A549 (cell line): ENCODE results near the gene YIF1B. TPM values are rescaled to one million over a fixed set of nuclear protein-coding genes. Genes with fewer than 3 reads are reported as not detected.
A peak's percentile ranks its signal among the peaks of the same experiment; 100 is the strongest.

ENCODE experiments used
- ATAC-seq, 2 experiments: fragments of 200-7000 bp in 1 of 2; fragments of >200 bp in 1 of 2; cut with Nextera tagmentation in 1 of 2; cut with Tn5 transposase in 1 of 2; 3 replicates each; pipeline versions ENCODE4 v1.8.0 to v1.9.1; 2018 to 2020; ENCODE audit warnings: mild to moderate bottlenecking in 1 of 2, moderate library complexity in 1 of 2
- CTCF ChIA-PET: fragments of 300-600 bp; sonication (Branson Sonifier 250); formaldehyde crosslinking; extraction: SDS; loops from one replicate; lab custom pipeline; 2021; ENCODE audit warnings: antibody characterized with exemption, inconsistent platforms; lab: Yijun Ruan, JAX
- POLR2A ChIA-PET: fragments of 350-600 bp; formaldehyde crosslinking; extraction: SDS; loops from one replicate; lab custom pipeline; 2021; ENCODE audit warnings: antibody characterized with exemption, inconsistent platforms; lab: Yijun Ruan, JAX
- DNase-seq, 2 experiments: peaks; one replicate each; pipeline versions ENCODE4 v3.0.0 to v3.0.0-alpha.2; 2011 to 2016; ENCODE audit warnings: low read depth in 1 of 2, low spot score in 1 of 2
- FAIRE-seq: peaks from 2 replicates; lab custom pipeline; 2011; peaks lifted over from hg19 to GRCh38; lab: Jason Lieb, UNC
- H3K27ac ChIP-seq, 2 experiments: fragments of >200 bp; sonication (Bioruptor Twin); formaldehyde crosslinking; 3 replicates each; pipeline ENCODE4 v1.5.1; 2016 to 2017
- H3K4me1 ChIP-seq: fragments of >200 bp; sonication (Bioruptor Twin); formaldehyde crosslinking; 3 replicates; pipeline ENCODE4 v1.6.1; 2016
- H3K4me2 ChIP-seq: fragments of >200 bp; sonication (Bioruptor Twin); formaldehyde crosslinking; 3 replicates; pipeline ENCODE4 v1.6.1; 2016
- H3K4me3 ChIP-seq: fragments of >200 bp; sonication (Bioruptor Twin); formaldehyde crosslinking; 3 replicates; pipeline ENCODE4 v1.5.1; 2016
- H3K9me3 ChIP-seq: fragments of >200 bp; sonication (Bioruptor Twin); formaldehyde crosslinking; 3 replicates; pipeline ENCODE4 v1.6.1; 2016
- ATOH8 ChIP-seq: fragments of 250-450 bp; sonication (Bioruptor Pico); IDR thresholded peaks from 2 replicates; pipeline ENCODE4 v1.5.0; 2020; ENCODE audit warnings: low read depth, mild to moderate bottlenecking, moderate library complexity
- BCL3 ChIP-seq: fragments of >200 bp; sonication (Bioruptor Twin); formaldehyde crosslinking; IDR thresholded peaks from 3 replicates; pipeline ENCODE4 v1.6.1; 2016
- BHLHE40 ChIP-seq: IDR thresholded peaks from 2 replicates; pipeline ENCODE4 v1.6.1; 2012; ENCODE audit warnings: low read depth, low read length, inconsistent platforms
- CBX2 ChIP-seq: fragments of 200-600 bp; sonication (generic); IDR thresholded peaks from 2 replicates; pipeline ENCODE4 v1.6.1; 2016; ENCODE audit warnings: low read depth, mild to moderate bottlenecking, borderline replicate concordance
- CBX8 ChIP-seq: fragments of 200-600 bp; sonication (generic); IDR thresholded peaks from 2 replicates; pipeline ENCODE4 v1.6.1; 2016
- CHD4 ChIP-seq: fragments of 200-600 bp; sonication (generic); IDR thresholded peaks from 2 replicates; pipeline ENCODE4 v1.6.1; 2016; ENCODE audit warnings: antibody characterized with exemption, mild to moderate bottlenecking, borderline replicate concordance
- E2F6 ChIP-seq: IDR thresholded peaks from 2 replicates; pipeline ENCODE4 v1.6.1; 2012; ENCODE audit warnings: low read depth, borderline replicate concordance
- EHF ChIP-seq: fragments of 250-450 bp; sonication (Bioruptor Pico); IDR thresholded peaks from 2 replicates; pipeline ENCODE4 v1.5.0; 2020; ENCODE audit warnings: mild to moderate bottlenecking
- ELK1 ChIP-seq: fragments of 150-350 bp; IDR thresholded peaks from 2 replicates; pipeline ENCODE4 v1.6.1; 2014; ENCODE audit warnings: low read depth, mild to moderate bottlenecking, low read length
- FOSB ChIP-seq: fragments of 250-450 bp; sonication (Bioruptor Pico); IDR thresholded peaks from 2 replicates; pipeline ENCODE4 v1.5.0; 2020; ENCODE audit warnings: mild to moderate bottlenecking, moderate library complexity
- HDAC2 ChIP-seq: fragments of 200-600 bp; sonication (generic); IDR thresholded peaks from 2 replicates; pipeline ENCODE4 v1.6.1; 2016
- JUNB ChIP-seq: fragments of >200 bp; sonication (Bioruptor Twin); formaldehyde crosslinking; IDR thresholded peaks from 2 replicates; pipeline ENCODE4 v1.6.1; 2016
- NPAS2 ChIP-seq: fragments of 250-450 bp; sonication (Bioruptor Pico); IDR thresholded peaks from 2 replicates; pipeline ENCODE4 v1.8.0; 2022; ENCODE audit warnings: mild to moderate bottlenecking, moderate library complexity, borderline replicate concordance
- NR3C1 ChIP-seq: fragments of >200 bp; sonication (Bioruptor Twin); formaldehyde crosslinking; IDR thresholded peaks from 3 replicates; pipeline ENCODE4 v1.6.1; 2017
- PBX3 ChIP-seq: IDR thresholded peaks from 2 replicates; pipeline ENCODE4 v1.6.1; 2012
- RAD21 ChIP-seq, 2 experiments: fragments of >200 bp in 1 of 2; sonication (Bioruptor Twin) in 1 of 2; formaldehyde crosslinking in 1 of 2; IDR thresholded peaks in 1 of 2; conservative IDR thresholded peaks in 1 of 2; 2 replicates in 1 of 2; 3 replicates in 1 of 2; pipeline ENCODE4 v1.6.1; 2012 to 2018; ENCODE audit warnings: inconsistent platforms in 1 of 2
- RNF2 ChIP-seq: fragments of 200-600 bp; sonication (generic); IDR thresholded peaks from 2 replicates; pipeline ENCODE4 v1.6.1; 2016; ENCODE audit warnings: low read depth, mild to moderate bottlenecking, antibody characterized with exemption, moderate library complexity, borderline replicate concordance
- SMC3 ChIP-seq: fragments of >200 bp; sonication (Bioruptor Twin); formaldehyde crosslinking; IDR thresholded peaks from 3 replicates; pipeline ENCODE4 v1.6.1; 2018; ENCODE audit warnings: inconsistent platforms
- TFCP2L1 ChIP-seq: fragments of 250-450 bp; sonication (Bioruptor Pico); IDR thresholded peaks from 2 replicates; pipeline ENCODE4 v1.5.0; 2021; ENCODE audit warnings: mild to moderate bottlenecking
- USF2 ChIP-seq: fragments of 450-650 bp; IDR thresholded peaks from 2 replicates; pipeline ENCODE4 v1.6.1; 2014; ENCODE audit warnings: antibody characterized with exemption
- ZFP36 ChIP-seq: fragments of 450-650 bp; IDR thresholded peaks from 2 replicates; pipeline ENCODE4 v1.6.1; 2014; ENCODE audit warnings: borderline replicate concordance; ENCODE audit not compliant: partially characterized antibody
- WGBS: methylation state at CpG from one replicate; pipeline ENCODE4 v1.1.6; 2017; ENCODE audit errors: missing lambda C conversion rate; 5-methylcytosine and 5-hydroxymethylcytosine counted together
- polyA plus RNA-seq, 4 experiments: library from polyadenylated mRNA; depleted of rRNA in 3 of 4; stranded (reverse); fragments of >200 nt; fragmentation: RNase III in 1 of 4; extraction: RNeasy Plus Mini Kit Qiagen cat#74134 plus additional on column Dnase treatment in 1 of 4; gene quantifications; 2 replicates in 3 of 4; 3 replicates in 1 of 4; pipeline ENCODE4 v1.2.3, GENCODE V29; 2011 to 2017

The YIF1B gene
- polyA plus RNA-seq, 2 of the 4 experiments (the other 2 are of a cell fraction), result 75.5 to 100 TPM

- TF ChIP-seq ATOH8 (CRISPR knock-in tag) (no peak), TFCP2L1 (no peak)
Observed at GRCh38 chr19:38361633-38362075, 45.9 kb upstream of the YIF1B start (continued).

- CTCF ChIA-PET, result interaction anchor here (0.6 to 4.3 kb wide), 20 partner anchors 8 to 611 kb away, joined by 3 to 29 read pairs (median 4); partner anchors contain the start of genes CATSPERG, FAM98C, PPP1R14A and PSMD8
Observed at GRCh38 chr19:38360839-38361631, 45.3 kb upstream of the YIF1B start.

GRCh38 chr19:38360351-38360750, 44.6 kb upstream of the YIF1B start:
- Histone ChIP-seq H3K4me3 (no peak overlapping the region), H3K27ac (no peak overlapping the region), H3K4me1 (peaks cover 9% of the 10 kb centered on the region; the same call in 1 of the 3 replicates), H3K9me3 (no peaks in the 10 kb centered on the region), H3K4me2 (no peak overlapping the region; the same call in 2 of the 3 replicates)
- FAIRE-seq (peak; percentile 36), ATAC-seq (no peak), DNase-seq (no peak)
- WGBS, result 30% methylated on average over 9 of the region's 9 CpGs
- TF ChIP-seq USF2, result no peak
- no peak for TF ChIP-seq TFCP2L1
- no peak for TF ChIP-seq CBX8
- no peak for TF ChIP-seq BHLHE40
- TF ChIP-seq SMC3, result no peak
- TF ChIP-seq HDAC2, result no peak
- TF ChIP-seq JUNB, result no peak
- no peak for TF ChIP-seq NR3C1
- TF ChIP-seq RNF2, result no peak
- TF ChIP-seq EHF (CRISPR knock-in tag), result no peak
- TF ChIP-seq ATOH8 (CRISPR knock-in tag), result no peak
- no peak for TF ChIP-seq CBX2
- no peak for TF ChIP-seq FOSB
- TF ChIP-seq BCL3, result no peak
- TF ChIP-seq PBX3, result no peak
- TF ChIP-seq RAD21 (conservative IDR thresholded peaks at IDR 0.05 in 1 of 2, IDR thresholded peaks at IDR 0.05 in 1 of 2), result no peak
- no peak for TF ChIP-seq ELK1
- TF ChIP-seq E2F6, result no peak
- TF ChIP-seq NPAS2 (CRISPR knock-in tag), result no peak
- no peak for TF ChIP-seq CHD4
- ChIA-PET POLR2A (interaction anchor here (3.0 kb wide), 1 partner anchor 14 kb away, joined by 41 read pairs; the partner anchor contains the start of gene PSMD8), CTCF (interaction anchor here (0.6 to 4.3 kb wide), 16 partner anchors 8 to 612 kb away, joined by 3 to 29 read pairs (median 4); partner anchors contain the start of genes CATSPERG, FAM98C, PPP1R14A and PSMD8)

More at GRCh38 chr19:38360839-38361631, 45.3 kb upstream of the YIF1B start:
- DNase-seq (no peak), ATAC-seq (peak; percentile 32 to 34), FAIRE-seq (peak; percentile 7)
- peak overlapping the region; percentile 3 to 81; a peak in 4 of 6 replicates for H3K27ac ChIP-seq
- 22% methylated on average over 23 of the region's 23 CpGs for WGBS
- POLR2A ChIA-PET, result interaction anchor here (0.6 to 3.0 kb wide), 4 partner anchors 13 to 57 kb away, joined by 6 to 41 read pairs (median 10); partner anchors contain the start of genes C19orf33, GGN and PSMD8
- H3K9me3 ChIP-seq, result no peaks in the 10 kb centered on the region
- peaks cover 9% of the 10 kb centered on the region; the same call in 1 of the 3 replicates for H3K4me1 ChIP-seq
- H3K4me2 ChIP-seq, result peak overlapping the region; percentile 86
- peak overlapping the region; percentile 65 for H3K4me3 ChIP-seq
- TF ChIP-seq JUNB, result no peak
- TF ChIP-seq ZFP36, result peak; percentile 87
